Fibroblast of lung (primary cell): ENCODE measurements around the gene PLEKHG4B.

Experiments used
- CTCF ChIP-seq, 2 donors: IDR thresholded peaks in 1 of 2; conservative IDR thresholded peaks in 1 of 2; 1 replicate in 1 of 2; 2 replicates in 1 of 2; pipeline ENCODE4 v1.5.1; 2011 to 2012; ENCODE audit warnings: low read length in 2 of 2, control low read depth in 1 of 2, inconsistent platforms in 1 of 2, low read depth in 1 of 2, mild to moderate bottlenecking in 1 of 2
- EZH2 ChIP-seq: IDR thresholded peaks from 2 replicates; pipeline ENCODE4 v1.5.1; 2012; ENCODE audit warnings: low read length, control low read depth, mild to moderate bottlenecking; ENCODE audit errors: missing control alignments

- TF ChIP-seq EZH2 (no peak), CTCF (conservative IDR thresholded peaks at IDR 0.05 in 1 of 2, IDR thresholded peaks at IDR 0.05 in 1 of 2; ENCODE audit: low read depth in 1 of 2, low read length in 2 of 2) (no peak)
Measured at GRCh38 chr5:180286-180918, 88.4 kb downstream of the PLEKHG4B start.
